Measurements from ENCODE around the gene PDE11A. TPM values are rescaled to one million over a fixed set of nuclear protein-coding genes. Genes with fewer than 3 reads are reported as not detected.
A peak's percentile ranks its signal among the peaks of the same experiment; 100 is the strongest.

PDE11A gene
- total RNA-seq, 1 experiment from 2014 or later: 0.43 TPM

DNA sequence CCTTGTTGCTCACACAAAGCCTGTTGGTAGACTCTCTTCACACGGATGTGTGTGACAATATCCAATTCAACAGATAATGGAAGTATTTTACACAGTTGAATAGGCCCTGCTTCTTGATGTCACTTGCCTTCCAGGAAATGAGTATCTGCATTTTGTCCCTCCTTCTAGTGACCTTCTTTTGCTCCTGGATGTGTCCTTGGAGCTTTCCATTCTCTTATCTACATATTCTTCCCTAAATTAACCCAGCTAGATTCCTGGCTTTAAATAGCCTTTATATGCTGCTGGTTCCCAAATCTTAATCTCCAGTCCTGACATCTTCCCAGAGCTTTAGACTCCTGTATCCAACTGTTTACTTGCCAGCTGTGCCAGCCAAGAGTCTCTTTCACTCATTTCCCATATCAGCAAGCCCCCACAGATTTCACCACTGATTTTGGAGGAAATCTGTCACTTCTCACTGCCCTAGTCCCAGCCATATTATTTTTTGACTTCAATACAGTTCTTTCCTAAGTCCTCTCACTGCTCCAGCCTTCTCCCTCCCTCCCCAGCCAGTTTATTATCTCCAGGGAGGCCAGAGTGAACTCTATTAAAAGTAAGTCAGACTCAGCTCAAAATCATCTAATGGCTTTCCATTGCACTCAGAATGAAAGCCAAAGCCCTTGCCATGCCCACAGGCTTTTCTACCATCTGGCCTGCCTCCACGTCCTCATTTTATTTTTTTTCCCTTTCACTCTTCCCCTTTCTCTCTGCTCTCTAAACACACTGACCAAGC is 170.0 kb downstream of the PDE11A start:
- Histone ChIP-seq H3K4me1 (no peaks in the 10 kb centered on the region), H3K27me3 (no peaks in the 10 kb centered on the region), H3K27ac (no peak overlapping the region), H3K36me3 (no peaks in the 10 kb centered on the region), H3K4me3 (no peak overlapping the region), H3K9me3 (replicated peaks) (no peaks in the 10 kb centered on the region)
- no peak for DNase-seq

DNA sequence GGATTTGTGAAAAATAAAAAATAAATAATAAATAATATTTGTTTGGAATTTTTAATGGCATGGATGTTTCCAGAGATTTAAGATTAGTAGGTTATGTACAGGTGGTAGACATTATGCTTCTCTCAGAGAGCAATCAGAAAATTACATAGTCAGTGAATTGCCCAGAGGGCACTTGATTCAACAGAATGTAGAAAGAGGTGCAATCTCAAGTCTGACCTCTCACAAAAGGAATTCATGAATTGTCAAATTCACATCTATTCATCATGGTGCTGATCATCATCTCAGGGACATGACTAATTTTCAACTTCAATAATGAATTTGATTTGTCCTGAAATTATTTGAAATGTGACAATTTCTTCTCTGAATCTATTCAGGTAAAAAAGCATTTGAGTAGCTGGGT is 172.5 kb downstream of the PDE11A start:
- no peaks in the 10 kb centered on the region for H3K4me1 ChIP-seq
- DNase-seq: no peak
- H3K4me3 ChIP-seq: no peak overlapping the region
- H3K27ac ChIP-seq: no peak overlapping the region
- no peaks in the 10 kb centered on the region for H3K36me3 ChIP-seq
- no peaks in the 10 kb centered on the region for H3K9me3 ChIP-seq (replicated peaks)
- no peaks in the 10 kb centered on the region for H3K27me3 ChIP-seq

DNA sequence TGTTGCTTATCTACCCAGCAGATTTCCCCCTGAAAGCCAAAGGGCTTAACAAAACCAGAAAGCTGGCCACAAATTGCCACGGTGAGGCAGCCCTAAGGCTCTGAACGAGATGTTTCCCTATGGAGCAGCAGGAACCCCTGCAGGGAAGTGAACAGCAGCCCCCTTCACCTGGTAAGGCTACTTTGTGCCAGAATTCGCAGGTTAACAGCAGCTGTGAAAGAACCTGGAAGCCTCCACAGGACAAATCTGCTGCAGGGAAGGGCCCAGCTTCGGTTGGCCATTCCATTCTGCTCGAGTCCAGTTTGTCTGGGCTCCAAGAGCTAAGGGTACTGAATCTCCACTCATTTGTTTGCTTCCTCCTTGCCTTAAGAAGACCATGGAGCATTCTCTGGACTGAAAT is 175.3 kb downstream of the PDE11A start:
- DNase-seq: no peak
- no peaks in the 10 kb centered on the region for H3K4me1 ChIP-seq
- H3K9me3 ChIP-seq (replicated peaks): no peaks in the 10 kb centered on the region
- H3K4me3 ChIP-seq: no peak overlapping the region
- no peaks in the 10 kb centered on the region for H3K27me3 ChIP-seq
- H3K36me3 ChIP-seq: no peaks in the 10 kb centered on the region
- no peak overlapping the region for H3K27ac ChIP-seq

DNA sequence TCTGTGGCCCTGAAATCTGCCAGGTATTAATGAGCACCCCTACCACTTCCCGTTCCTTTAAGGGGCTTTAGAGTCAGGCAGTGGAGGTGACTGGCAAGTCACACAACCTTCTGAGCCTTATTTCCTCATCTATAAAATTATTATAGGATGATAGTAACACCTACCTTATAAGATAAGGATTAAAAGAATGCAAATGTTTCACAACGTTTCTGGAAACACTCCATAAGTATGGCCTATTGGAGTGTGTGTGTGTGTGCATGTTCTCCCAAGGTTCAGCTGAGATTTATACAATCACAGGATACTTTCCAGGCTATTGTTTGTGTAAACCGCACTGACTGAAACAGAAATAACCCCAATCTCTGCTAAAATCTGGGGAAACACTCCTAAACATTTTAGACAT is 176.0 kb downstream of the PDE11A start:
- H3K4me1 ChIP-seq: no peaks in the 10 kb centered on the region
- no peaks in the 10 kb centered on the region for H3K36me3 ChIP-seq
- DNase-seq: no peak
- H3K4me3 ChIP-seq: no peak overlapping the region
- no peaks in the 10 kb centered on the region for H3K27me3 ChIP-seq
- H3K27ac ChIP-seq: no peak overlapping the region
- H3K9me3 ChIP-seq (replicated peaks): no peaks in the 10 kb centered on the region

DNA sequence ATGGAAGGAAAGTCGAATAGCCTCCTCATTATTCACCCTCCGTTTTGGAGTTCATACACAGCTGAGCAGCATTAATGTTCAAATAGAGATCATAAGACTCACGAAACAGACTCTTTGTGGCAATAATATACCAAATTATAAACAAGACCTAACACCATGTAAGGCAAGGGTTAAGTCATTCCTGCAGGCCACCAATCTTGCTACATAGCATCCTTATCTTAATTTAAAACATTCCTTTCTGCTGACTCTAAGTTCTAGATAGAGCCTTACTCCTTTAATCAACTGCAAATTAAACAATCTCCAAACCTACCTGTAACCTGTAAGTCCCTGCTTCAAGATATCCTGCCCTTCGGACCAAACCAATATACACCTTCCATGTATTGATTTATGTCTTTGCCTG is 178.0 kb downstream of the PDE11A start:
- DNase-seq: no peak
- Histone ChIP-seq H3K27me3 (no peaks in the 10 kb centered on the region), H3K9me3 (replicated peaks) (no peaks in the 10 kb centered on the region), H3K4me1 (no peaks in the 10 kb centered on the region), H3K36me3 (no peaks in the 10 kb centered on the region), H3K4me3 (no peak overlapping the region), H3K27ac (no peak overlapping the region)

DNA sequence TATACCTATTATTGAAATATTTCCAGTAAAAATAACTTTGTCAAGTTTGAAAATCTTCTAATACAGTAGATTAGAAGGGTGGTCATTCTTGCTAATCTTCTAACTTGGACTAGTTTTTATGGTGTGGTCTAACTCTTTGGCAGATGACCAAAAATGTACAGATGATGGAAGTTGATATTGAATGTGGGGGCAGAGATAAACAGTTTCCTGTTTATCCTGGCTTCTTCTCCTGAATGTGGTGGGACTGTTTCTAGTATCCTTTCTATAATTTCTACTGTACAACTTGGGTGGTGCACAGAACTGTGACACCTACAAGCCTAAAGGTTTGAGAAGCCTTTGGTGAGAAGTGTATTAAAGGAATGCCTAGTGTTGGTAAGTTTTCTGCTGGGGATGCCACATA is 178.7 kb downstream of the PDE11A start:
- no peaks in the 10 kb centered on the region for H3K27me3 ChIP-seq
- H3K36me3 ChIP-seq: no peaks in the 10 kb centered on the region
- peak in 1 of 2 experiments; percentile 3 for DNase-seq
- no peak overlapping the region for H3K4me3 ChIP-seq
- H3K4me1 ChIP-seq: no peaks in the 10 kb centered on the region
- no peak overlapping the region for H3K27ac ChIP-seq
- no peaks in the 10 kb centered on the region for H3K9me3 ChIP-seq (replicated peaks)

DNA sequence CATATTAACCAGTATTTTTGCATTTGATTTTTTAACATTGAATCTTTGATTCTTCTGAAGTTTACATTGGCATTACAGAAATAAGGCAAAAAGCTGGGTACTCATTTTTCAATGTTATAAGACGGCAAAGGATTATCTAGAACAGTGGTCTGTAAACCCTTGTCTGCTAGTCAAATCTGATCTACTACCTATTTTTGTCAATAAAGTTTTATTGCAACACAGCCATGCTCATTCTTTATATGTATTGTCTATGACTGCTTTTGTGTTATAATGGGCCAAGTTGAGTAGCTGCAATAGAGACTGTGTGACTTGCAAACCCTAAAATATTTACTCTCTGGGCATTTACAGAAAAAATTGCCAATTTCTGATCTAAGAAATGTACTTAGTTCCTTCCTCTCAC is 181.0 kb downstream of the PDE11A start:
- H3K9me3 ChIP-seq (replicated peaks): no peaks in the 10 kb centered on the region
- no peak overlapping the region for H3K27ac ChIP-seq
- no peaks in the 10 kb centered on the region for H3K4me1 ChIP-seq
- no peak overlapping the region for H3K4me3 ChIP-seq
- H3K36me3 ChIP-seq: no peaks in the 10 kb centered on the region
- H3K27me3 ChIP-seq: 0 out of 2 replicates have a peak, but pooled peaks cover 4% of the 10 kb centered on the region
- DNase-seq: no peak

DNA sequence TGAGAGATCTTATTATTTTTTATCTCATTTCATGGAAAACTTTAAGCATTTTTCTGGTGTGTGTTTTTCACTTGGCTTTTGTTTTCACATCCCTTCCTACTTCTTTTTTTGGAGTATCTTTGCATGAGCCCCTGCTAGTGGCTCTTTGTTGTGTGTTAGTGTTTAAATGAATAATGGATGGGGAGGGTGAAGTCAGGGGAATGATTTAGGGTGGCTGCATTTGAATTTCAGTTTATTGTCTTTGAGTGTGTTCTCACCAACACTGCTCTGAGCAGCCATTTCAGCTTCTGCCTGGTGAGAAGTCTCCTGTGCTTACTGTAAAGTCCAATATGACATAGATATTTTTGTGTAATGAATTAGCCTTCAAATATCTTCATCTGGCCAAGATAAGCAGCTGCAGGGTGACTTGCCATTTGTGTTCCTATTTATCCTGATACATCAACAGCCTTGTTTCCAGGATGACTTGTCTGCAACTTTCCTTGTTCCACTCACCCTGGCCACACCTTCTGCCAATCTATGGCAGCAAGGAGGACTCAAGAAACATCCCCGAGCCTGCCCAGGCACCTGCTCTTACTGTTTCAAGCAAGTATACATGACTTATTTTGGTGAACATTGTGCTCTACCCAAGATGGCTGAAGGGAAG is 182.6 kb downstream of the PDE11A start:
- Histone ChIP-seq H3K27me3 (0 out of 2 replicates have a peak, but pooled peaks cover 5% of the 10 kb centered on the region), H3K4me3 (no peak overlapping the region), H3K9me3 (replicated peaks) (no peaks in the 10 kb centered on the region), H3K4me1 (no peaks in the 10 kb centered on the region), H3K27ac (no peak overlapping the region), H3K36me3 (no peaks in the 10 kb centered on the region)
- DNase-seq: no peak

DNA sequence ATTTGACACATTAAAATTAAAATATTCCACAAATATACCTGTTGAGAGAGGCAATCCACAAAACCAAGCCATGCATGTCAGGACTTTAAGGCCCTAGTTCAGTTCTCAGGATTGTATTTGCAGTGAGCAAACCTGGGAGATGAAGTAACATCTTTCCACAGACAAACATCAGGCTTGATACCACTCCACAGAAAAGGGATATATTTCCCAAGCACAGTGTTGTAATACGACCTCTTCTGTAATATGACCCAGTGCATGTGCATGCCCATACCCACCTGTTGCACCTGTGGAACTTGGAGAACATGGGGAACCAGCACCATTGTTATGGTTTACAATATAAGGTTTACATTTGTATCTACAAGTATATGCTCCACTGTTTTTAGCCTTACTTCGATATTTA is 184.0 kb downstream of the PDE11A start:
- no peaks in the 10 kb centered on the region for H3K4me1 ChIP-seq
- H3K9me3 ChIP-seq (replicated peaks): no peaks in the 10 kb centered on the region
- H3K27me3 ChIP-seq: 0 out of 2 replicates have a peak, but pooled peaks cover 5% of the 10 kb centered on the region
- no peaks in the 10 kb centered on the region for H3K36me3 ChIP-seq
- H3K27ac ChIP-seq: no peak overlapping the region
- no peak overlapping the region for H3K4me3 ChIP-seq
- DNase-seq: no peak

DNA sequence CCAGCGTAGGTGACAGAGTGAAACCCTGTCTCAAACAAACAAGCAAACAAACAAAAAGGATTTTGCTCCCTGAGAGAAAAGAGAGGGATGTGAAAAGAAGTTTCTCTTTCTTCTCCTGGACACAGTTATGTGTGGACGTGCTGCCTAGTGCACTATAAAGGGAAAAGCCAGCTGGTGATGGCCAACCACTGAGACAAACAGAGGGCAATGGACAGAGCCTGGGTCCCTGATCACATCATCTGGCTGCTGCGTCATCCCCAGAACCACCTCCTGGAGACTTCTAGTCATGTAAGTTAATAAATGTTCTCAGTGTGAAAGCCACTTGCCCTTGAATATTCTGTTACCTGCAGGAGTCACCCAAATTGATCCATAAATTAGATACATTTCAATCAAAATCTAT is 184.9 kb downstream of the PDE11A start:
- DNase-seq: no peak
- 0 out of 2 replicates have a peak, but pooled peaks cover 5% of the 10 kb centered on the region for H3K27me3 ChIP-seq
- H3K27ac ChIP-seq: no peak overlapping the region
- H3K36me3 ChIP-seq: no peaks in the 10 kb centered on the region
- no peaks in the 10 kb centered on the region for H3K9me3 ChIP-seq (replicated peaks)
- H3K4me3 ChIP-seq: no peak overlapping the region
- H3K4me1 ChIP-seq: no peaks in the 10 kb centered on the region

DNA sequence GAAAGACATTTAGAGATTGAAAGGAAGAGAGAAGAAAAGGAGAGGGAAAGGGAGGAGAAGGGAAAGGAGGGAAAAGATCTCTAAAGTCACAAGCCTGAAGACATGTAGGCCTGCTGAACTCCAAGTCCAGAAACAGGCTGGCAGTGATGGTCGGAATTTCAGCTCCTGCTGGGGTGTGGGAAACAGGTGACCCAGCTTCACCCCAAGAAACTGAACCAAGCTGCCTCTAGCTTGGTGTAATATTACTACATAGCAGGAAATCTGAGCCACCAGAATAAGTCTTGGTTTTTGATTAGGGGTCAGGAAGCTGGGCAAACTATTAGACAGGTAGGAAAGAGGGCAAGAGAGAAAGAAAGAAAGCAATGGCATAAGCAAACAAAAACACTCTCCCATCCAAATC is 185.8 kb downstream of the PDE11A start:
- no peak for DNase-seq
- Histone ChIP-seq H3K27me3 (0 out of 2 replicates have a peak, but pooled peaks cover 5% of the 10 kb centered on the region), H3K9me3 (replicated peaks) (no peaks in the 10 kb centered on the region), H3K27ac (no peak overlapping the region), H3K36me3 (no peaks in the 10 kb centered on the region), H3K4me1 (no peaks in the 10 kb centered on the region), H3K4me3 (no peak overlapping the region)

DNA sequence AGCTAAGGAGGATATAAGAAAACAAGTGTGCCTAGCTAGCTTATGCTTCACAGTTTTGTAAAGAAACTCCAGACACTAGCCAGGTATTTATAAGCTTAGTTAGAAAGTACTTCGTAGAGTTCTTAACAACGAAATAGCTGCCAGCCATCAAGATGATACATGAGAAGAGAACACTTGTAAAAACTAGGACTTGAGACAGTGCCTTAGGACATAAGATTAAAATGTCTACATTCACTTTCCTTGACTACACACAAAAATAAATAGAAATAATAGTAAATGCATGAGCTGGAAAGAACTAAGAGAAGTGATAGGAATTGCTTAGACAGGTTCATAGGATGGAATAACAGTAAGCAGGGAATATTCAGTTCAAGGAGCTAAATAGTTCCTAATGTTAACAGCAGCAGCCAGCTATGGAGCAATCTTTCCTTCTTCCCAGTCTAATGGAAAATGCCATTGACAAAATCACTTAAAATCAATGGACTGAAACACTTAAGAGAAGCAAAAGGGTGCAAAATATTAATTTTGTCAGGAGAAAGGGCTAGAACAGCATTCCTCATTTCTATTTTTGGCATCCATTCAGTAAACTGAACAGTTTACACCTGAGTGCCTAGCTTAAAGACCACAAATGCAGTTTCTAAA is 186.6 kb downstream of the PDE11A start:
- no peak overlapping the region for H3K27ac ChIP-seq

DNA sequence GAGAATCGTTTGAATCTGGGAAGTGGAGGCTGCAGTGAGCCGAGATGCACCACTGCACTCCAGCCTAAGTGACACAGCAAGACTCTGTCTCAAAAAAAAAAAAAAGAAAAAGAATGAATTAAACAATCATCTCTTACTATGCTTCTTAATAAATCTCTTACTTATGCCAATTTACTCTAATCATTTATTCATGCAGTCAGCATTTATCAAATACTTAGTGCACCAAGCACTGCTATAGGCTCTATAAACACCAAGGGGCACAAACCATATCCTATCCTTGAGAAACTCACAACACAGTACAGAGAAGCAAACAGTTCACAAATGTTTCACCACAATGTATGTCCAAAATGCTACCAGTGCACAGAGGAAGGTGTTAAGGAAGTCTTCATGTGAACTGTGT is 189.4 kb downstream of the PDE11A start:
- H3K27me3 ChIP-seq: 0 out of 2 replicates have a peak, but pooled peaks cover 5% of the 10 kb centered on the region
- no peak for DNase-seq
- no peak overlapping the region for H3K27ac ChIP-seq
- no peak overlapping the region for H3K4me3 ChIP-seq
- H3K4me1 ChIP-seq: no peaks in the 10 kb centered on the region
- no peaks in the 10 kb centered on the region for H3K36me3 ChIP-seq
- H3K9me3 ChIP-seq (replicated peaks): no peaks in the 10 kb centered on the region

More for the DNA sequence above, 186.6 kb downstream of the PDE11A start:
- Histone ChIP-seq H3K27me3 (0 out of 2 replicates have a peak, but pooled peaks cover 5% of the 10 kb centered on the region), H3K9me3 (replicated peaks) (no peaks in the 10 kb centered on the region), H3K36me3 (no peaks in the 10 kb centered on the region), H3K4me3 (no peak overlapping the region), H3K4me1 (no peaks in the 10 kb centered on the region)
- no peak for DNase-seq

DNA sequence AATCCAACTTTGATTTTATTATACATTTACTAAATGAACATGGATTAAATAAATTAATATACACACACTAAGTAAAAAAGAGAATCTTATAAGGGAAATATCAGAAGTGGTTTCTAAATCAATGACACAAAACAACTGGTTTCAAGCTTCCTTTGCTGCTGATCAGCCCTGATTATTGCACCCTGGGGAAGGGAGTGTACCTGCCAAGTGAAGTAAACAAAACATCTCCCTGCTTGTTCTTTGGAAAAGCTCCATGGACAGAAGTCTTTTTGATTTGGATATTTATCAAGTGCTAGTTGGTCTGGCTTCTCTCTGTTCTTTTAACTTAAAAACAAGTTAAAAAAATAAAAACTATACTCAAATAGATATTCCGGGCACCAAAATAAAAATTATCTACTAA is 190.1 kb downstream of the PDE11A start:
- Histone ChIP-seq H3K9me3 (replicated peaks) (no peaks in the 10 kb centered on the region), H3K27me3 (0 out of 2 replicates have a peak, but pooled peaks cover 5% of the 10 kb centered on the region), H3K27ac (no peak overlapping the region), H3K4me3 (no peak overlapping the region), H3K36me3 (no peaks in the 10 kb centered on the region), H3K4me1 (no peaks in the 10 kb centered on the region)
- no peak for DNase-seq

DNA sequence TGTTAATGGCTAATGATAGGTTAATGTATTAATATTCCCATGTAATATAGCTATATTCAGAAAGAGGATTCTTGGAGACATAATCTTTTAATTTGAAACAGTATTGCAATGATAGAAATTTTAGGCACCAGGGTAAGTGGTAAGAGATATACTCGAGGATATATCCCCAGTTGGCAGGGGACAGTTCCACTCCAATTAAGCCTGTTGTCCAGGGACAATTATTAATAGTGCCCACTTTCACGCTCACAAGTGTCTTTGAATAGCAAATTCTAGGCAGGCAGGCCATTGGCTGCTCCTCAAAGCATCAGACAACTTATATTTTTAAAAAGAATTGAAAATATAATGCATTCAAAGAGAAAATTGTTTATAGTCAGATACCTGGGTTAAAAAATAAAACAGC is 190.7 kb downstream of the PDE11A start:
- Histone ChIP-seq H3K4me3 (no peak overlapping the region), H3K27me3 (0 out of 2 replicates have a peak, but pooled peaks cover 4% of the 10 kb centered on the region), H3K36me3 (no peaks in the 10 kb centered on the region), H3K9me3 (replicated peaks) (no peaks in the 10 kb centered on the region), H3K27ac (no peak overlapping the region), H3K4me1 (no peaks in the 10 kb centered on the region)
- no peak for DNase-seq
